SK-N-SH (cell line): Measurements from ENCODE around the gene RTN4RL1. TPM values are rescaled to one million over a fixed set of nuclear protein-coding genes. Genes with fewer than 3 reads are reported as not detected.

Experiments
- CTCF ChIA-PET: fragments of 300-600, 350-600 bp; formaldehyde crosslinking; extraction: SDS; loops from one replicate; lab custom pipeline; 2021; lab: Yijun Ruan, JAX
- POLR2A ChIA-PET: fragments of 350-600 bp; sonication (Branson Sonifier 250); formaldehyde crosslinking; extraction: SDS; loops from one replicate; lab custom pipeline; 2020; ENCODE audit warnings: antibody characterized with exemption, inconsistent platforms; lab: Yijun Ruan, JAX
- DNase-seq: peaks from one replicate; pipeline ENCODE4 v3.0.0; 2012
- H2AFZ ChIP-seq: fragments of 200-600 bp; sonication (generic); 2 replicates; pipeline ENCODE4 v1.8.1; 2016; ENCODE audit warnings: antibody characterized with exemption, mild to moderate bottlenecking, low read depth
- H3F3A ChIP-seq: fragments of 200-600 bp; sonication (generic); replicated peaks from 2 replicates; pipeline ENCODE3; 2016; ENCODE audit warnings: antibody characterized with exemption, mild to moderate bottlenecking; ENCODE audit not compliant: insufficient read depth
- H3K27ac ChIP-seq, 2 experiments: fragments of 200-500 bp in 1 of 2; fragments of 200-600 bp in 1 of 2; sonication (Bioruptor generic) in 1 of 2; sonication (generic), shearing (Covaris generic) in 1 of 2; 2 replicates each; pipeline versions ENCODE4 v1.5.1 to v1.6.1; 2014 to 2016; ENCODE audit warnings: low read depth in 2 of 2, inconsistent platforms in 1 of 2, low read length in 1 of 2, mild to moderate bottlenecking in 1 of 2, mixed read lengths in 1 of 2
- H3K27me3 ChIP-seq: fragments of 200-600 bp; sonication (generic), shearing (Covaris generic); 2 replicates; pipeline ENCODE4 v1.6.1; 2016; ENCODE audit warnings: mixed run types; ENCODE audit not compliant: insufficient read depth
- H3K36me3 ChIP-seq, 2 experiments: fragments of 200-500 bp in 1 of 2; fragments of 200-600 bp in 1 of 2; sonication (Bioruptor generic) in 1 of 2; sonication (generic) in 1 of 2; replicated peaks in 1 of 2; 2 replicates each; pipeline versions ENCODE3 to v1.5.1; 2014 to 2016; ENCODE audit warnings: low read length in 1 of 2, mild to moderate bottlenecking in 1 of 2; ENCODE audit not compliant: insufficient read depth in 2 of 2, control insufficient read depth in 1 of 2
- H3K4me1 ChIP-seq, 2 experiments: fragments of 200-500 bp in 1 of 2; fragments of 200-600 bp in 1 of 2; sonication (Bioruptor generic) in 1 of 2; sonication (generic), shearing (Covaris generic) in 1 of 2; 2 replicates each; pipeline versions ENCODE4 v1.5.1 to v1.6.1; 2014 to 2016; ENCODE audit warnings: low read depth in 1 of 2, low read length in 1 of 2, mixed run types in 1 of 2; ENCODE audit not compliant: insufficient read depth in 2 of 2, control insufficient read depth in 1 of 2
- H3K4me2 ChIP-seq: fragments of 200-600 bp; sonication (generic), shearing (Covaris generic); 2 replicates; pipeline ENCODE4 v1.6.1; 2017; ENCODE audit warnings: mixed run types
- H3K4me3 ChIP-seq, 2 experiments: fragments of 200-500 bp in 1 of 2; fragments of 200-600 bp in 1 of 2; sonication (Bioruptor generic) in 1 of 2; sonication (generic), shearing (Covaris generic) in 1 of 2; 2 replicates each; pipeline versions ENCODE4 v1.5.1 to v1.8.1; 2014 to 2016; ENCODE audit warnings: low read depth in 2 of 2, inconsistent platforms in 1 of 2, low read length in 1 of 2, mild to moderate bottlenecking in 1 of 2, mixed read lengths in 1 of 2, moderate library complexity in 1 of 2
- H3K79me2 ChIP-seq: fragments of 200-600 bp; sonication (generic); 2 replicates; pipeline ENCODE4 v1.8.1; 2017; ENCODE audit warnings: mild to moderate bottlenecking; ENCODE audit not compliant: insufficient read depth
- H3K9ac ChIP-seq: fragments of 200-600 bp; sonication (generic); 2 replicates; pipeline ENCODE4 v1.6.1; 2017; ENCODE audit warnings: mixed run types
- H3K9me2 ChIP-seq: fragments of 200-600 bp; sonication (generic); 2 replicates; pipeline ENCODE4 v1.6.1; 2017; ENCODE audit warnings: mixed run types
- H3K9me3 ChIP-seq: fragments of 200-600 bp; sonication (generic); 2 replicates; pipeline ENCODE4 v1.6.1; 2017; ENCODE audit warnings: mixed run types, mild to moderate bottlenecking, moderate library complexity
- H4K20me1 ChIP-seq: fragments of 200-600 bp; sonication (generic); 2 replicates; pipeline ENCODE4 v1.6.1; 2017; ENCODE audit warnings: mild to moderate bottlenecking, mixed run types; ENCODE audit not compliant: insufficient read depth
- EP300 ChIP-seq, 2 experiments: IDR thresholded peaks; 2 replicates each; pipeline versions ENCODE4 v1.4.0 to v1.6.1; 2012; ENCODE audit warnings: borderline replicate concordance in 1 of 2, low read depth in 1 of 2, low read length in 1 of 2
- EZH2phosphoT487 ChIP-seq: fragments of 200-600 bp; sonication (generic); IDR thresholded peaks from 2 replicates; pipeline ENCODE4 v1.6.1; 2017; ENCODE audit warnings: low read depth, mixed run types, mild to moderate bottlenecking, antibody characterized with exemption, moderate library complexity, borderline replicate concordance
- GABPA ChIP-seq: IDR thresholded peaks from 2 replicates; pipeline ENCODE4 v1.4.0; 2012; ENCODE audit warnings: low read depth, mild to moderate bottlenecking
- MAX ChIP-seq: IDR thresholded peaks from 2 replicates; pipeline ENCODE4 v1.4.0; 2012; ENCODE audit warnings: low read depth
- MXI1 ChIP-seq: IDR thresholded peaks from 2 replicates; pipeline ENCODE4 v1.6.1; 2012; ENCODE audit warnings: mild to moderate bottlenecking, low read depth, low read length, improper control_type of control experiment
- NFIC ChIP-seq: IDR thresholded peaks from 2 replicates; pipeline ENCODE4 v1.4.0; 2012; ENCODE audit warnings: borderline replicate concordance
- NRF1 ChIP-seq: IDR thresholded peaks from 2 replicates; pipeline ENCODE4 v1.6.1; 2012; ENCODE audit warnings: low read depth, mild to moderate bottlenecking, low read length
- POLR2AphosphoS5 ChIP-seq: IDR thresholded peaks from 2 replicates; pipeline ENCODE4 v1.6.1; 2012; ENCODE audit warnings: low read depth, low read length
- RCOR1 ChIP-seq: fragments of 150-350 bp; IDR thresholded peaks from 2 replicates; pipeline ENCODE4 v1.6.1; 2017; ENCODE audit warnings: antibody characterized with exemption, low read length
- SIN3A ChIP-seq: IDR thresholded peaks from 2 replicates; pipeline ENCODE4 v1.6.1; 2012; ENCODE audit warnings: low read depth, mild to moderate bottlenecking, low read length, moderate library complexity, borderline replicate concordance
- TCF12 ChIP-seq: IDR thresholded peaks from 2 replicates; pipeline ENCODE4 v1.4.0; 2012
- YY1 ChIP-seq: IDR thresholded peaks from 2 replicates; pipeline ENCODE4 v1.4.0; 2012; ENCODE audit warnings: low read depth, mild to moderate bottlenecking
- ZBTB33 ChIP-seq: IDR thresholded peaks from 2 replicates; pipeline ENCODE4 v1.4.0; 2012; ENCODE audit warnings: low read depth, borderline replicate concordance
- WGBS: methylation state at CpG from one replicate; pipeline ENCODE4 v1.1.6; 2017; ENCODE audit warnings: low lambda C conversion rate; 5-methylcytosine and 5-hydroxymethylcytosine counted together
- polyA plus RNA-seq, 3 experiments: library from polyadenylated mRNA; depleted of rRNA; stranded (reverse); fragments of >200 nt; gene quantifications; 2 replicates each; pipeline ENCODE4 v1.2.3, GENCODE V29; 2012

The RTN4RL1 gene
- polyA plus RNA-seq, 1 of the 3 experiments (the other 2 are of a cell fraction), result 0.07 TPM

- Histone ChIP-seq H3K27me3 (no peaks in the 10 kb centered on the region), H3K36me3 (peaks cover 22 to 36% of the 10 kb centered on the region in 2 experiments), H4K20me1 (no peaks in the 10 kb centered on the region), H2AFZ (no peak overlapping the region), H3K4me3 (no peak overlapping the region), H3K9me2 (no peaks in the 10 kb centered on the region), H3K79me2 (no peaks in the 10 kb centered on the region), H3K27ac (peak overlapping the region; percentile 69 to 81), H3K9me3 (no peaks in the 10 kb centered on the region), H3K4me2 (peak overlapping the region; percentile 60)
- CTCF ChIA-PET, result interaction anchor here (0.8 to 7.4 kb wide), 7 partner anchors 9 to 177 kb away, joined by 3 to 81 read pairs (median 7); partner anchors contain the start of gene HIC1
- POLR2A ChIA-PET, result interaction anchor here (1.2 kb wide), 1 partner anchor 16 kb away, joined by 3 read pairs; no protein-coding TSS in a partner anchor
- WGBS, result 49% methylated on average over 3 of the region's 6 CpGs
- no peak for DNase-seq
- no peak for TF ChIP-seq ZBTB33
- TF ChIP-seq YY1, result no peak
- TF ChIP-seq NRF1, result no peak
- TF ChIP-seq POLR2AphosphoS5, result peak; percentile 9; the same call in 1 of the 2 replicates
- no peak for TF ChIP-seq MAX
- TF ChIP-seq EZH2phosphoT487, result no peak
- no peak for TF ChIP-seq EP300 (IDR thresholded peaks at IDR 0.05; ENCODE audit: borderline replicate concordance in 1 of 2, low read depth in 1 of 2, low read length in 1 of 2)
- TF ChIP-seq MXI1, result no peak
- TF ChIP-seq, all 33 proteins: peak for 1
- Histone ChIP-seq H3K9ac (peak overlapping the region; percentile 43), H3F3A (peaks cover 17% of the 10 kb centered on the region), H3K4me1 (peaks cover 31 to 39% of the 10 kb centered on the region in 2 experiments; a peak in 3 of 4 replicates)
These were observed 42.9 kb upstream of the RTN4RL1 start for GRCh38 chr17:2068031-2068518.

- H3K9me3 ChIP-seq, result no peaks in the 10 kb centered on the region
- no peak overlapping the region for H3K9ac ChIP-seq
- no peak overlapping the region for H3K4me3 ChIP-seq
- ChIA-PET POLR2A (interaction anchor here (1.2 kb wide), 1 partner anchor 17 kb away, joined by 3 read pairs; no protein-coding TSS in a partner anchor), CTCF (interaction anchor here (0.8 to 7.4 kb wide), 8 partner anchors 9 to 177 kb away, joined by 3 to 81 read pairs (median 5); partner anchors contain the start of gene HIC1)
- no peaks in the 10 kb centered on the region for H3K9me2 ChIP-seq
- WGBS, result 78% methylated on average over 3 of the region's 5 CpGs
- H3K79me2 ChIP-seq, result no peaks in the 10 kb centered on the region
- no peaks in the 10 kb centered on the region for H4K20me1 ChIP-seq
- peak overlapping the region; percentile 37; the same call in 1 of the 2 replicates for H3K4me2 ChIP-seq
- no peak for TF ChIP-seq RCOR1
- TF ChIP-seq NFIC, result 0 out of 2 replicates have a peak, but pooled peaks have one; percentile 2
- TF ChIP-seq GABPA, result no peak
- TF ChIP-seq SIN3A, result no peak
- no peak for TF ChIP-seq YY1
- no peak for TF ChIP-seq MXI1
- peak; percentile 30; the same call in 1 of the 2 replicates for TF ChIP-seq TCF12
- H3K27me3 ChIP-seq, result no peaks in the 10 kb centered on the region
- no peak overlapping the region for H2AFZ ChIP-seq
- peaks cover 15% of the 10 kb centered on the region for H3F3A ChIP-seq
- DNase-seq, result no peak
- H3K27ac ChIP-seq, result peak overlapping the region; percentile 69 to 81
- peaks cover 36 to 43% of the 10 kb centered on the region in 2 experiments; a peak in 3 of 4 replicates for H3K4me1 ChIP-seq
- H3K36me3 ChIP-seq, result peaks cover 22 to 37% of the 10 kb centered on the region in 2 experiments
These were observed 42.5 kb upstream of the RTN4RL1 start for GRCh38 chr17:2067608-2068024.
